HG03280 (cell line): ENCODE data around the gene ABHD16A.

Experiments used
- ATAC-seq: cut with Tn5 transposase; IDR thresholded peaks from one replicate; pipeline ENCODE4 v1.9.1; 2021; ENCODE audit warnings: mild to moderate bottlenecking, moderate library complexity; ENCODE audit not compliant: unreplicated experiment

ABHD16A gene

DNA sequence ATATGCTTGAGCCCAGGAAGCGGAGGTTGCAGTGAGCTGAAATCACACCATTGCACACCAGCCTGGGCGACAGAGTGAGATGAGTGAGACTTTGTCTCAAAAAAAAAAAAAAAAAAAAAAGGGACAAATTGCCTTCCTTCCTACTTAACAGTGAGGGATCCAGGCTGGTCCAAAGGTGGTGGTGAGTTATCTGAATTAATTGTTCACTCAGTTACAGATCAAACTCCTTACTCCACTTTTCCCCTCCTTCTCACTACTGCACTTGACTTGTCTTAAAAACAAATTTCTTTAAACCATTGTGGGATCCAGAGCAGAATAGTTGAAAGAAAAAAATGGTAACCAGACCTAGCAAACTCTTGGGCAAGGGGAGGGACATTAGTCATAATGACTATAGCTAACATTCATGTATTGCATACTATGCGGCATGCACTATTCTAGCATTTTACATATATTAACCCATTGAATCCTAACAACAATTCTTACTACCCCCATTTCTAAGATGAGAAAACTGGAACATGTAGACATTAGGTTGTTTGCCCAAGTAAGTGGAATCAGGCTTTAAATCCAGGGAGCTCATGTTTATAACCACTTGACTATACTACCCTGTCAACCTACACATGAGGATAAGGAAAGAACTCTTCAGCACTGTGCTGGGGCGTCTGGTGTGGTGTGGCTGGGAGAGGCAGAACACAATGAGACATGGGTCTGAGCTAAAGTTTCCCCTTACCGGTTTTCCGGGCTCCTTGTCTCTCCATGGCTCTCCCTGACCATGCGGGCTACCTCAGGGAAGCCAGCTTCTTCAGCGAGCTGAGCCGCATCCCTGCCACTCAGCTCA, 39.8 kb downstream of the ABHD16A start:
- no peak for ATAC-seq

DNA sequence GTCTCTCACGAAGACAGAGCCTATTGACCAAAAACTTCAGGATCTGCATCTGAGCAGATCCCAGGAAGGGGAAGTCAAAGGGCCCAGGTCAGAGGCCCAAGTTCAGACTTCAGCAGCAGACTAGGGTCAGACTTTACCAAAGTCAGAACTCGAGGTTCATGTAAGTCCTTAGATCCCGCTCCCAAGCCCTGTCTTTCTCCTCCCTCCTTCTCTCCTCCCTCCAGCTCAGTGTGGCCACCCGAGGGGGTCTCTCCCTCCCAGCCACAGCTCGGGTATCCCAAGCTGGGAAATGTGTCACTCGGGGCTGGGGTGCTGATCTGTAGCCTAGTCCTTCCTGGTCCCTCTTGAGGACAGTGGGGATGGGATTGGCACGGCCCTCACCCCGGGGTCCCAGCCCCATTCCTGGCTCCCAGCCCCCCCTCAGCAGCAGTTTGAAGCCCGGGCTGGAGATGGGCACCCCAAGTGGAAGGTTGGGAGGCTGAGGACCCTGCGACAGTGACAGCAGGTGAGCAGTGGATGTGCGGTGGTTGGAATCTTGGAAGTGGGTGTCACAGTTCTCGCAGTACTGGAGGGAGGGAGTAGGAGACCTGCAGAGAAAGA, 40.9 kb downstream of the ABHD16A start:
- no peak for ATAC-seq

DNA sequence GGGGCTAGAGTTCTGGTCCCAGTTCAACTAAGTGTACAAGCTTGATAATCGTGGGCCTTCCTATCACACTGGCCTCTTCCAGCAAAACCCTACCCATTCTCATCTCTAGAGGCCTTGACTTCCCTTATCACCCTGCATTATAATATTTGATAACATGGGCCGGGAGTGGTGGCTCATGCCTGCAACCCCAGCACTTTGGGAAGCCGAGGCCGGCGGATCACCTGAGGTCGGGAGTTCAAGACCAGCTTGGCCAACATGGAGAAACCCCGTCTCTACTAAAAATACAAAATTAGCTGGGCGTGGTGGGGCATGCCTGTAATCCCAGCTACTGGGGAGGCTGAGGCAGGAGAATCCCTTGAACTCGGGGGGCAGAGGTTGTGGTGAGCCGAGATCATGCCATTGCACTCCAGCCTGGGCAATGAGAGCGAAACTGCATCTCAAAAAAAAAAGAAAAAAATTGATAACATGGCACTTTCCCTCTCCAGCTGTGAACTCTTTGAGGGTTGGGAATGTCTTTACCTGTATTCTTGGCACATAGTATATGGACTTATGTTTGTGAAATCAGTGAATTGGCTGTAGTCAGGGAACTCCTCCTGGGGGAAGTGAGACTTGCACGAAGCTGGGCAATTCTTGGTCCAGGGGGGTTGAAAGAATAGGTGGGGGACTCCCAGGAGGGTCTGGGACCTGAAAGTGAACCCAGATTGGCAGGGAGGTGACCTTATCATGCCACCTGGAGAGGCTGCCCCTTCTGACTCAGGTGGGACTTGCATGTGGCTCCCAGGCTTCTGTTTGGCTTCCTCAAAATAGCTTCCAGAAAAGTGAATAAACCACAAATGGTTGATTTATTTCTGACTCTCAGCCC, 41.6 kb downstream of the ABHD16A start:
- no peak for ATAC-seq

DNA sequence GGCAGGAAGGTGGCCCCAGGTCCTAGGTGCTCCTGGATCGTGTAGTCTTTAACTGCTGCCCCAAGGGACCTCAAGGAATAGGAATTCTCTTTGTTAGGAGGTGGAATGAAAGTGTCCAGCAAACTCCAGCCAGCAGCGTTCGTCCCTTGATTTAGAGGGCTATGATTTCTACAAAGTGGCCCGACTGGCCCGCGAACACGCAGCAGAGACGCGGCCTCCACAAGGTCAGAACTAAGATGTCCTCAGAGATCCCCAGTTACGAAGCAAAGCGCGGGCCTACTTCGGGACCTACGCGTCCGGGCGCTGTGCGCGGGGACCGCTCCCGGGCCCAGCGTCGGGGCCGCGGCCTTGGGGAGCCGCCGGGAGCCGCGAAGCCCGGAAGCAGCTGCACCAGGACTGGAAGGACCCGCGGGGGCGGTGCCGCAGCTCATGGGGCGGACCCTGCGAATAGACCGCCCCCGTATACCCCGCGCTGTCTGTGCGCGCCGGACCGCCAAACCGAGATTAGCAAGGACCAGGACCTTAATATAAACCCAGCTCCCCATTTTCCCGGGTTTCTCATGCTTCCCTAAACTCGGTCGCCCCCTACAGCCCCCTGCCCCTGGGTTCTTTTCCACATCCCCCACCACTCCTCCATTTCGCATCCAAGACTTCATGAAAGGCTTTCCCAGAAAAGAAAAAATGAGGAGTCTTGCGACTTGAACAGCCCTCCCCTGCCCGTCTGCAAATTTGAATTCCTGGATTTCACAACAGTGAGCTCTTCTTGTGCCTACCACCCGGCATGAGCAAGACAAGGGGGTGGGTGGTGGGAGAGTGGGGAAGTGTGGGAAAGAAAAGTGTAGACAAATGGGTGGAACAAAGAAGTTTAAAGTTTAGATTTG, 42.5 kb downstream of the ABHD16A start, which contains the start of gene C6orf47:
Gene C6orf47 (minus strand): TSS at position 398 of the 881 bp plus-strand sequence. CDS start 831 bp downstream, outside the sequence.
- peak; percentile 53 for ATAC-seq

DNA sequence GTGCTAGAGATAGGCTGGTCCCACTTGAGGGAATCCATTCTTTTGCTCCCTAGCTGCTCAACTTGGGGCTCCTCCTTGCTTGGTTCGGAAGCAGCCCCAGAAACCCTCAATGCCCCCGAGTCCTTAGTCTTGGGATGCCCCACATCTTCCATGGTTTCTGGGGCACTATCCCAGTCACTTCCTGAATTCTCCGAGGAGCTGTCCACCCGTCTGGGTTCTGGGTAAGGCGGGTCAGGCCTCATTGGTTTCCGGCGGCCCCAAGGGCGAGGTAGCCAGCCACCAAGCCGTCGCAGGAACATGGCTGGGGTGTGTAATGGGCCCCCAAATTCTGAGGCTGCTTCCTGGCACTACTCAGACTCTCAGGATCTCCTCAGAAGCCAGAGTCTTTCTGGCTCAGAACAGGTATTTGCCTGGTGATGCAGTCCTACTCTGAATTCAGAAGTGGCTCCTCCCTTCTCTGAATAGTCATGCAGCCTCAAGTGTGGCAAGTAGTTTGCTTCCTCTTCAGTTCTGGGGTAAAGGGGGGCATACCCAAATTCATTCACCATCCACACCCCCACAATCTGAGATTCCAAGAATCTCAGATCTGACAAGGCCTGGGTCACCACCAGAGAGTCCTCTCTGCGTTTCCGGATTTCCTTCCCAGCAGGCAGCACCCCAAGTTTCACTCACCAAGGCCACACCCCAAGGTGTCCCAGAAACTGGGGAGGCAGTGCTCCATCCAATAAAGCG, 43.3 kb downstream of the ABHD16A start:
- no peak for ATAC-seq

DNA sequence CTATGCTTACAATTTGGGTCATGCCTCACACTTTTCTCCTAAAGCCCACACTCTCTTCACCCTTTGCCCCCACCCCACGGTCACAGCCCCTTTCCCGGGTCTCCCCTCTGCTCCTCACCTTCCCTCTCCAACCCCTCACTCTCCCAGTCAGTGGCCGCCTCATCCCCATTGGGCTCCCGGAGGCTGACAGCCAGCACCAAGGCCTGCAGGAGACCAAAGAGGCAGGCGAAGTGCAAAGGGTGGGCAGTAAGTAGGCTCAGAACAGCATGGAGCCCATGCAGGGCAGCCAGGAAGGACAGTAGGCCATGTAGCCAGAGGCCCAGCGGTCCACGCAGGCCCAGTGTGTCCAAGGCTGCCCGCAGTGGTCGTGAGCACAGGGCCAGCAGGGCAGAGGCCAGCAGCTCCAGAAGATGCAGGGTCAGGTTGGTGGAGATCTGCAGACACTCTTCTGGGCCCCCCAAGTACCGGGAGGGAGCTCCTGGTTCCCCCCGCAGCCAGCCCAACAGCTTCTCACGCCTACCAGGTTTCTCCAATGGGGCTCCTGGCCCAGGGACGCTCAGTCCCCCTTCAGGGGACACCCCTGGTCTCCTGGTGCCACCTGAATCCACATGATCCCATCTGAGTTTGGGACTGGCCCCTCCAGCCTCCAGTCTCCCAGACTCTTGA, 44.0 kb downstream of the ABHD16A start:
- no peak for ATAC-seq

DNA sequence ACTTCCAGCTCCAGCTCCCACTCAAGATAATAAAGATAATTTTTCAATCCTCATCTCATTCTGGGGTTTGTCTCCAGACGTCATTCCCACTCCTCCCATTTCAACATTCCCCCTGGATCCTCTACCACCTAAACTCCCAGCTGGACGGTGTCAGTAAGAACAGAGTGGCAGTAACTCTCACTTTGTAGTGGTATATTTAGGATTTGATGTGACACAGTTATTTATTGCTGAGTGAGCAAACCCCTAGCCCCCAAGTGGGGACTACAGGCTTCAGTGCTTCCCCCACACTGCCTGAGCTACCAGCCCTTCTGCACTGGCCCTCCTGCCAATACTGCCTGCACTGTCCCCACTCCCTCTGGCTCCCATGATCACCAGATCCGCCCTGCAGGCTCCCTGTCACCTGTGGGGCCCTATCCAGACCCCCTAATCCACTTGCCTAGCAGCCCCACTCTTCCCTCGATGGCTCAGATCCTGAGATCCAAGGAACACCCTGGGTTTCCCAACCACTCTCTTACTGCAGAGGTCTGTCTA, 44.9 kb downstream of the ABHD16A start:
- no peak for ATAC-seq

DNA sequence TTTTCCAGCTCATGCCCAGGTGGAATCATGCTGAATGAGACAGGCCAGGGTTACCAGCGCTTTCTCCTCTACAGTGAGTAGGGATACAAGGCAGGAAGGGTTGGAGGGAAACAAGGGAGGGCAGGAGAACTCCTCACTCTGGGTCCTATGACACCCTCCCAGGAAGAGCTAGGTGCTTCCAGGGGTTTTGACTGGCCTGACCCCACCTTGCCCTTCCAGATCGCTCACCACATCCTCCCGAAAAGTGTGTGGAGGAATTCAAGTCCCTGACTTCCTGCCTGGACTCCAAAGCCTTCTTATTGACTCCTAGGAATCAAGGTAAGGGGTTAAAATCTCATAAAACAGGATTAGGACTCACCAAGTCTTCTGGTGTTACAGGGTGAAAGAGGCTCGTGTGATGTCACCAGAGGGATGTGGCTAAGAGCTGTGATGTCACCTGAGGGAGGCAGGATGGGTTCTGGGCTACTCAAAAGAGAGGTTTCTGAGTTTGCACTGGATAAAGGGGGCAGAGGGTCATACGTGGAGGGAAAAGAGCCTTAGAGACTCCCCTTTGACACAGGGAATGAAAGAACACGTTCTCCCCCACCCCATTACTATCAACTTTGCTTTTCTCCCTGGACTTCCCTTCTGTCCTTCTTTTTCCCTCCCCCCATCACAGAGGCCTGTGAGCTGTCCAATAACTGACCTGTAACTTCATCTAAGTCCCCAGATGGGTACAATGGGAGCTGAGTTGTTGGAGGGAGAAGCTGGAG, 45.5 kb downstream of the ABHD16A start:
- no peak for ATAC-seq

DNA sequence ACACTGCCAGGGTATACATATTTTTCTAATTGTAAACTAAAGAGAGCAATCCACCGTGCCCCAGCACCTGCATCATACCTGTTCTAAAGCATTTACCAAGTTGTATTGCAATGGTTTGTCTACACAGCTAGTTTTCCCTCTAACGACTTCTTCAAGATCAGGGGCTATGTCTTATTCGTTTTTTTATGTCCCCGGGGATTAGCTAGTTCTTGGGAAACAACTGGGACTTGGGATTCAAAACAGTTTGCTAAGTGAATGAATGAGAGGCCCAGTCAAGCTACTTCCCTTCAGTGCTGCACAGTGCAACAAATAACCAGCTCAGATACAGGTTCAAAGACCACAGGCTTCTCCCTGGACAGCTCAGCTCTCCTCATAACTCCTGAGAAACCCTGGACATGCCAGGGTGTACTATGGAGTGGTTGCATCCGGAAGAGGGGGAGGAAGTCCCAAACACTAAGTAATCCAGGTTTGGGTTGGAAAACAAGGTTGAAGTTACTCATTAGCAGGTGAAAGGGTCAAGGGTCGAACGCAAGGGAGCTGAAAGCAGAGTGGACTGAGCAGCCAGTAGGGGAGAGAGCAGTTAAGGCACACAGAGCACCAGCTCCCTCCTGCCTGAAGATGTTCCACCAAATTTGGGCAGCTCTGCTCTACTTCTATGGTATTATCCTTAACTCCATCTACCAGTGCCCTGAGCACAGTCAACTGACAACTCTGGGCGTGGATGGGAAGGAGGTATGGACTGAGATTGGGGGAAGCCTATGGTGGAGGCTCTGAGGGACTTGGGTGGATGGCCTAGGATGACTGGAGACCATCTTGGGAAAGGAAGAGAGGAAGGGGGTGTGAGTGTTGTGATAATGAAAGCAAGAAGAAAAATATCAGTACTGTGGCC, 47.5 kb downstream of the ABHD16A start, which contains the start of gene APOM:
Gene APOM (plus strand): TSS at position 546 of the 889 bp plus-strand sequence. CDS start 73 bp downstream, at position 619.
- no peak for ATAC-seq

DNA sequence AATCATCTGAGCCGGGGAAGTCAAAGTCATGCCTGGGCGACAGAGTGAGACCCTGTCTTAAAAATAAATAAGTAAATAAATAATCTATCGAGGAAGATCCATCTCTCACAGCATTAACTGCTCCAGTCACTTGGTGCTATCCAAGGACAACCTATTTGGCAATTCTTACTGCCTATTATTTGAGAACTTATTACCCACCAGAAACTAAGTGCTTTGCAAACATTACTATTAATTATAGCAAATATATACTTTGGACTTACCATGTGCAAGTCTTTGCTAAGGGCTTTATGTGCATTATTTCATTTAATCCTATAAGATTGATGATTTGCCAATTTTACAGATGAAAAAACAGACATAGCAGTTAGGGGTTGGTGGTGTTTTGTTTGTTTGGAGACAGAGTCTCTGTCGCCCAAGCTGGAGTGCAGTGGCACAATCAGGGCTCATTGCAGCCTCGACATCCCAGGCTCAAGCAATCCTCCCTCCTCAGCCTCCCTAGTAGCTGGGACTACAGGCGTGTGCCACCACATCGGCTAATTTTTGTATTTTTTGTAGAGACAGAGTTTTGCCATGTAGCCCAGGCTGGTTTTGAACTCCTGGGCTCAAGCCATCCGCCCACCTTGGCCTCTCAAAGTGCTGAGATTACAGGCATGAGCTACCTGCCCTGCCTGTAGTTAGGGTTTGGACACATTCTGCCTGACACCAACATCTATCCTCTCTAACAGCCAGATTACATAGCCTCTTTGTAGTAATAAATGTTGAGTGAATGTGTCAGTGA, 48.4 kb downstream of the ABHD16A start:
- ATAC-seq, result no peak

DNA sequence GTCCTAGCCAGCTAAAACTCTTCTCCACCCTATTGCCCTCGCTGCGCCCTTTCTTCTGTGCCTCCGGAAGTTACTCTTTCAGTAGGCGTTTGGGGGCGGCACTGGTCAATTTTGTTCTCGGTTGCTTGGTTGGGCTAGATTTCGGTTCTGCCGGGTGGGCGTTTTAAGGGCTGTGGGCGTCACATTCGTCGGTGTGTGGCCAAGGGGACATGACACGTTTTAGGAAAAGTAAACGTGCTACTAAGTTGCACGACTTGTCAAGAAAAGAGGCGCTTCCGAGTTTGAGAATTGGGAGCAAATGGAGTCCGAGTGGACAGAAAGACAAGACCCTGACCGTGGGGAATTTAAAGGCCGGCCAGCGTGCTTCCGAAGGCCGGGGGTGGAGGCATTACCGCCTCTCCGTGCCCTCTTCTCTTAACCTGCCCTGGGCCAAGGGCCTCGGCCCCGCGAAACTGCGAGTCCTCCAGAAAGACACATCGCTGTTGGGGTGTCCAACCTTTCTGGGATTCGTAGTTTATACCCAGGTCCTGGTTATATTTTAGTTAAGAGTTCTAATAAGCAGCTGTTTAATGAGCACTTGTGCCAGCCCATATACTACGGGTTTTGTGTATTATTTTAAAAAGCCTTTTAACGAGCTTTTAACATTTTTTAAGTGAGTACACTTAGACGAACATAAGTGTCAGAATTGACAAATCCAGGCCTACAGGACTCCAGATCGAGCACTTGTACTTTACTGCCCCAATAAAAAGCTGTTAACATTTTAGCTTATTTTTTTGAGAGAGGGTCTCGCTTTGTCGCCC, 50.0 kb downstream of the ABHD16A start:
- ATAC-seq, result peak; percentile 62

DNA sequence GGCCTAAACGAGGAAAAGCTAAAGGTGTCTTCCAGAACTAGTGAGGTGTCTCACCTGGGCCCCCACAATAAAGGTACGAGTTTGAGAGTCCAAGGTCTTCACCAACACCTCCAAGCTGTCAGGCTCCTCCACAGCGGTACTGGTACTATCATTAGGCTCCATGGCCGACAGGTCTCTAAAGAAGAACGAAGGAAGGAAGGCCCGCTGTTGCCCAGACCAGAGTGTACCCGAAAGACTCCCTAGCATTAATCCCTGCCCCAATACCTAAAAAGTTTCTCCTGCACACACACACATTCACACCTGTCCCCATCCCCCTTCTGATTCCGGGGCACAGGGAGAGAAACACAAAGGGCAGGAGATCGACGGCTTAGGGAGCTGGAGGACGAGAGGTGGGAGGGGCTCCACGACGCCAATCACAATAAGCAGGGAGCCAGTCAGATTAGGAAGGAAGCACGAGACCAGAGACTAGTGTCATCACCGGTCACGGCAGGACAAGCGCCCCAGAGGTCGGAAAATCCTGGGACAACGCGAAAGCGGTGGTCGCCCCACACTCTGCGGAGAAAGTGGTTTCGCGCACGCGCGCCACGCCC, 51.4 kb downstream of the ABHD16A start:
- ATAC-seq, result peak; percentile 20

DNA sequence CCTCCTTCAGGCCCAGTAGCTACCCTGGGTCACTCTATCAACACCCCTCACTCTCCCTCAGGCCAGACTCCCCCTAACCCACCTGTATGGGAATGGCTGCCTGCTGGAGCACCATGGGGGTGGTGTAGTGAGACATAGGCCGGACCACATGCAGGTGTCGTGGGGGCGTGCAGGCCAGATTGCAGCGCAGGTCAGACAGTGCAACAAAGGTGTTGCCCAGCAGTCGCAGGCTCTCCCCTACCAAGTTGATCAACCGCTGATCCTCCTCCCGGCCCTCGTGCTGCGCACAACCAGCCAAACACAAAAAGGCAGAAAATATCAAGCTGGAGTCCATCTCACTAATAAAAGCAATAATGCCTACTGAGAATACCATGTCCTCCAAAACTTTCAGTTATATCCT, 57.8 kb downstream of the ABHD16A start:
- no peak for ATAC-seq

DNA sequence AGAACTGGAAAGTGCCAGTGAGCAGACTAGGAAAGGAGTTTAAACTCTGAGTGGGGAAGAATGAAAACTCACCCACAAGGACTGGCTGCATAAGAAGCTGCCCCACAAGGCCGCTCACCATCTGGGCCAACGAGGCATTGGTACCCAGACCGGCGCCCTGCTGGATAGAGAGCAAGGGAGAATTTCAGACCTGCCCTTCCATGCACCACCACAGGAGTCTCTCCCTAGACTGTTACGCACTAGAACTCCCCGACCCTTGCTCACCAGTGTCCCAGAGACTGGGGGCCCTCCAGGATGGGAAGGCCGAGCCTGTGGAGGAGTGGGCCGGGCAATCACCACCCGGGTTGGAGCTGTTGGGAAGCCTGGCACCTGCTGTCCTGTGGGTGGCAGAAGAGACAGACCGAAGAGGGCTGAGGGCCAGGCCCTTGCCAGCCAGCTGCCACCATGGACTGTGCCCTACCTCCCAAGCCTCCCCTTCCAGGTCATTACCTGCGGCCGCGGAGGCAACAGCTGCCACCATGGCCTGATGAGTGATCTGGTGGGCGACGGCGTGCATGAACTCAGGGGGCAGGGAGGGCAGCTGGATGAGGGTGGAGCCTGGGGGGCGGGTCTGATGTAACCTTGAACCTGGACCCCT, 59.2 kb downstream of the ABHD16A start:
- no peak for ATAC-seq
